Fibroblast of skin of abdomen (primary cell): ENCODE data around the gene UBA3. TPM values are rescaled to one million over a fixed set of nuclear protein-coding genes. Genes with fewer than 3 reads are reported as not detected.

Experiments used
- DNase-seq: peaks from one replicate; pipeline ENCODE4 v3.0.0-alpha.2; 2013
- polyA plus RNA-seq, 2 experiments: library from polyadenylated mRNA; unstranded; fragments of 120-200 nt; gene quantifications; one replicate each; pipeline ENCODE4 v1.2.1, GENCODE V29; 2013; ENCODE audit not compliant: insufficient read length in 2 of 2

UBA3 gene
- polyA plus RNA-seq (2013, experiment 1 of 2; ENCODE audit: insufficient read length): 50.5 TPM
- 53.7 TPM for polyA plus RNA-seq (2013, experiment 2 of 2; ENCODE audit: insufficient read length)

GRCh38 chr3:69080233-69080920 is at the start of gene UBA3:
Gene UBA3 (minus strand): TSS chr3:69080365. CDS start chr3:69080353, 12 bp downstream.
- DNase-seq: peak; percentile 87

GRCh38 chr3:69129531-69129930 is 49.4 kb upstream of the UBA3 start:
- peak; percentile 72 for DNase-seq

GRCh38 chr3:69128509-69128908 is 48.3 kb upstream of the UBA3 start:
- no peak for DNase-seq

GRCh38 chr3:69126999-69127398 is 46.8 kb upstream of the UBA3 start:
- no peak for DNase-seq

- no peak for DNase-seq
These were observed 46.1 kb upstream of the UBA3 start for GRCh38 chr3:69126216-69126615.

GRCh38 chr3:69122403-69122802 is 42.2 kb upstream of the UBA3 start, which contains the start of gene LMOD3:
Gene LMOD3 (minus strand): TSS chr3:69122595. CDS start chr3:69122386, 209 bp downstream.
- no peak for DNase-seq

DNA sequence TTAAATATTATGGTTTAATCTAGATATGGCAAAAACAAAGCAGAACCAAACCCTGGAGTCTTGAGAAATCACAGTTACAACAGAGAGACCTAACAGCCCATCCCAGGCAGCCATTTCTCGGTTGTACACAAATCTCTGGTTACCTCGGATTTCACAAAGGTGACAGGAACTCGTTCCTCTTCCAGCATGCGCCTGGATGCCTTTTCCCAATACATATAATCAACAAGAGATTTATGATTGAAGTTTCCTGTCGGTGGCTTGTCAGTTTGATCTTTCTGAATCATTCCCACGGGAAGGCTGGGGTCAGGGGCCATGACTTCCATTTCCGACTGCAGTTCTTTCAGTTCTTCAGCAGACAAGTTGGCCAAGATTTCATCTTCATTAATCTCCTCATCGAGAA is 41.8 kb upstream of the UBA3 start:
- DNase-seq: no peak

DNA sequence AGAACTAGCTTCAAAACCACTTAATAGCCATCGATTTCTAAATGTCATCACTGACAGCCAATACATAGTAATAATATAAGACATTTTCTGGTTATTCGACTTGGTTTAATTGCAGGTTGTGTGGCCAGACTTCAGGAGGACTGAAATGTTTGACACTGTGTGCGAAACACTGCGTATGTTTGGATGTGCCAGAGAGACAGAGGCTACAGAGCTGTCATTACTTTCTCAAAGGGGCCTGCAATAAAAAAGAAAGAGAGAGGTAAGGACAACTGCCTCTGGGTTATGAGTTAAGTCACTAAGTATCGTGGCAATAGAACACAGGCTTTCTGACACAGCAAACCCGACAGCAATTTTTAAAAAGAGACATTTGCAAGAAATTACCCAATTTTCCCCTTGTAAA is 41.3 kb upstream of the UBA3 start:
- no peak for DNase-seq

- peak; percentile 51 for DNase-seq
These were observed 40.8 kb upstream of the UBA3 start for GRCh38 chr3:69120879-69121464.

DNA sequence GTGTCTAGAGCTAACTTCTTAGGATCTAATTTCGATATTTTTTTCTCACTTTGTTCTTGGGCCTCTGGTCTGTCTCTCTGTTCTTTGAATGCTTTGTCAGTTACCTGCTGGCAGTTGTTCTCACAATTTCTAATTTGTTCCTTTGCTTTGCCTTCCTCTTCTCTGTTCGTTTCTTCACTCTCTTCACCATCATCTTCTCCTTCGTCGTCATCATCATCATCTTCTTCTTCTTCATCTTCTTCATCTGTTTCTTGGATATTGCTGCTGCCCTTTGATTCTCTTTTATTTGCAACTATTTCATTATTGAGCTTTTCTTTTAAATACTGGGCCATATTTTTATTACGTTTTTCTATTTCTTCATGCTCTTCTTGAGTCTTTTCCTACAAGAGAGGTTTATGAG is 39.5 kb upstream of the UBA3 start:
- no peak for DNase-seq

DNA sequence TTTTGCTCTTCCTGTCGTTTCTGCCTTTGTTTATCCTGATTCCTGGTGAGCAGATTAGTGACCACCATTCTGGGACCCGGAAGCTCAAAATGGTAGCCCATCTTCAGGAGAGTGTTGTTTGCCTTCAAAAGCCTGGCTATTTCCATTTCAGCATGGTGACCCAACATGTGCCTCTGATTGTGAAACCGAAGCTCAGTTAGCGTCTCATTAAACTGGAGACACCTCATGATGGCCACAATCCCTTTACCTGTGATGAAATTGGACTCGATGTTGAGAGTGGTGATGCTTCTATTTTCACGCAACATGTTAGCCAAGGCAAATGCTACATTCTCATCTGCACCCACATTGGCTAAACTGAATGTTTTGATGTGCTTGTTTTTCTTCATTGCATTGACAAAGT is 39.0 kb upstream of the UBA3 start:
- no peak for DNase-seq

- DNase-seq: no peak
These were observed 38.4 kb upstream of the UBA3 start for GRCh38 chr3:69118555-69118954.

GRCh38 chr3:69116897-69117296 is 36.7 kb upstream of the UBA3 start:
- DNase-seq: no peak

- no peak for DNase-seq
These were observed 36.0 kb upstream of the UBA3 start for GRCh38 chr3:69116162-69116561.

- DNase-seq: peak; percentile 24
These were observed 35.6 kb upstream of the UBA3 start for GRCh38 chr3:69115731-69116130.

DNA sequence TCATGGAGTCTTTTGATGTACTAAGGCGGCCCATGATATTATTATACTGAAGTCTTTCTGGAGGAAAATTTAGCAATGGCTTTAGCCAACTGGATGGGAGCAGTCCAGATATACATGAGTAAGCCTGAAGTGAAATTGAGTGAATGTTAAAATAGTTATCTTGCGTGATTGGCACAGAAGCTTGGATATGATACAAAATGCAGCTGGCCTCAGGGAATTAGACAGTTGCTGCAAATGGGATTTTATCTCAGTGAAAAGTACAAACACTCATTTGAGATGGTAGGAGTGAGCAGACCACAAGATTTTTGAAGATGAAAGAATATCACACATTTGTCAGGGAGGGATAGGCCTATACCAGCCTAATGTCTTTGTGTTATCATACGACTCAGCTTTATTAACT is 33.4 kb upstream of the UBA3 start:
- DNase-seq: no peak

GRCh38 chr3:69110941-69111546 is 30.9 kb upstream of the UBA3 start:
- DNase-seq: no peak

DNA sequence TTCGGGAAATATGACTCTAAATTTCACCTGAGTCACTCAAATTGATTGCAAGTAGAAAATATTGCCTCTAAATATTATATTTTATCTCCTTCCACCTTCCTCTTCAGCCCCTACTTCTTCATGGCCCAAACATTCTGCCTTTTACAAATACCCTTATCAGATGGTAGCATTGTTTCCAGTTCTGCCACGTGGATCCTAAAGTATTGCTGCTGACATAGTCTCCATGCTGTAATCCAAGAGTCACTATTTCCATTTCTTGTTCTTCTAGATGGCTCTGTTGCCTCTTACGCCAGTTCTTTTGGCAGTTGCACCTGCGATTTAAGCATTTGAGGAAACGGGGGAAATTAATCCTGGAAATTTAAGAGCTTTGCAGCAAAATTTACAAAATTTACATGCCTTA is 28.6 kb upstream of the UBA3 start:
- no peak for DNase-seq

DNA sequence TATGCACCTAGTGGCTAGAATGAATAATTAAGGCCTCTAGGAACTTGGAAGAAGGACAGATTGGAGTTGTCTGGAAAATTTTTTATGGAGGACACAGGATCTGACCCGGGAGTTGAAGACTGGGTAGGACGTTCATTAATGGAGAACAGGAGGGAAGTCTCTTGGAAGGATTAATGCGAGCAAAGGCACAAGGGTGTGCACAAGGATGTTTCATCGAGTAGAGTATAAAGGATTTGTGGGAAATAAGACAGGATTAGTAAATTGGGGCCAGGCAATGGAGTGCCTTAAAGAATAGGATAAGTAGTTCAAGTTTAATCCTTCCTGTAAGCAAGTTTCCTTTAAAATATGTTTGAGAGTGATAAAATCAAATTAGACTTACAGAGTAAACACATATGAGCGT is 27.7 kb upstream of the UBA3 start:
- DNase-seq: no peak

GRCh38 chr3:69105320-69105719 is 25.2 kb upstream of the UBA3 start:
- no peak for DNase-seq

DNA sequence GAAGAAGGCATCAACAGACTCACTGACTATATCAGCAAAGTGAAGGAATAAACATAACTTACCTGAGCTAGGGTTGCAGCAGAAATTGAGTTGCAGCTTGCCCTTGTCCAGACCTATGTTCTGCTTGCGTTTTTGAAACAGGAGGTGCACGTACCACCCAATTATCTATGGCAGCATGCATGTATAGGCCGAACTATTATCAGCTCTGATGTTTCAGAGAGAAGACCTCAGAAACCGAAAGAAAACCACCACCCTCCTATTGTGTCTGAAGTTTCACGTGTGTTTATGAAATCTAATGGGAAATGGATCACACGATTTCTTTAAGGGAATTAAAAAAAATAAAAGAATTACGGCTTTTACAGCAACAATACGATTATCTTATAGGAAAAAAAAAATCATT is 24.4 kb upstream of the UBA3 start:
- DNase-seq: no peak

DNA sequence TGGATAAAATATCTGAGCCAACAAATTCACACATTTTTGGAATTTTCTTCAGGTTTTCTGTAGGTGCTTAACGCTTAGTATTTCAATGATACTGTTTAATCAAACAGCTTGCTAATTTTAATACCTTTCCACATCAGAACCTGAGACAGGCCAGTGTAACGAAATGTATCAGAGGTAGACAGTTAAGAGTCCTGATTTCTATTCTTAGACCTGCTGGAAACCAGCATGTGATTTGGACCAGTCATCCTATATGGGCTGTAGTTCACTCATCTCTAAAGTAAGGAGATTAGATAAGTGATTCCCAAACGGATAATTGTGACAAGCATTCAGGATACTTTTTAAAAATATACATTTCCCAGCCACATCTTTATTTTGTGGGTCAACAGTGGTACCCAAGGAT is 23.0 kb upstream of the UBA3 start:
- no peak for DNase-seq

- no peak for DNase-seq
These were observed 22.2 kb upstream of the UBA3 start for GRCh38 chr3:69102384-69102783.

DNA sequence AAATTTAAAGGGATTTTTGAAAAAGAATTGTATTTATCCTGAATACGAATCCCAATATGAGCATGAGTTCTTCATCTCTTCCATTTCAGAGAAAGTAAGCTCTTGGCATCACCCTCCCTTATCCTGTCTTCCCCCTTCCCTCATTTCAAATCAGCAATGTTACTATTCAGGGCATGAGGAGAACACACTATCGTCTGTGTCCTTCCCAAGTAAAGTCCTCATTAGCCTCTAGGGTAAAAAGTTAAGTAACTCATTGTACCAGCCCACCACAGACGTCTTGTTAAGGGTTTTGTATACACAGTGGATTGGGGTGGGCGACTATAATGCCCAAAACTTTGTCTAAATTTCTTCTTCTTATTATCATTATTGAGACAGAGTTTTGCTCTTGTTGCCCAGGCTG is 19.4 kb upstream of the UBA3 start:
- no peak for DNase-seq
